CD14-positive monocyte (primary cell): ENCODE data around the gene NSF. TPM values are rescaled to one million over a fixed set of nuclear protein-coding genes. Genes with fewer than 3 reads are reported as not detected.

Source experiments
- DNase-seq, 3 donors: peaks; one replicate each; pipeline ENCODE4 v3.0.0-alpha.2; 2011 to 2022
- H2AFZ ChIP-seq: 2 replicates; pipeline ENCODE4 v1.6.0; 2012; ENCODE audit warnings: mild to moderate bottlenecking, low read depth, low read length, inconsistent platforms; ENCODE audit not compliant: insufficient read depth, poor library complexity, severe bottlenecking
- H3K27ac ChIP-seq, 2 donors: 1 replicate in 1 of 2; 2 replicates in 1 of 2; pipeline ENCODE4 v1.5.1; 2012 to 2013; ENCODE audit warnings: low read length in 2 of 2, control low read depth in 1 of 2, inconsistent platforms in 1 of 2, low read depth in 1 of 2, mild to moderate bottlenecking in 1 of 2
- H3K27me3 ChIP-seq, 2 donors: one replicate each; pipeline versions ENCODE4 v1.6.0 to v1.6.1; 2011 to 2013; ENCODE audit warnings: low read length in 2 of 2; ENCODE audit not compliant: control insufficient read depth in 2 of 2, insufficient read depth in 2 of 2
- H3K36me3 ChIP-seq, 2 donors: replicated peaks in 1 of 2; 1 replicate in 1 of 2; 2 replicates in 1 of 2; pipeline versions ENCODE4 v1.5.1 to v1.6.1; 2012 to 2013; ENCODE audit warnings: low read length in 2 of 2, control low read depth in 1 of 2, inconsistent platforms in 1 of 2, mild to moderate bottlenecking in 1 of 2; ENCODE audit not compliant: insufficient read depth in 2 of 2, control insufficient read depth in 1 of 2
- H3K4me1 ChIP-seq, 2 donors: 1 replicate in 1 of 2; 2 replicates in 1 of 2; pipeline versions ENCODE4 v1.5.1 to v1.6.1; 2012 to 2013; ENCODE audit warnings: low read length in 2 of 2, control low read depth in 1 of 2, inconsistent platforms in 1 of 2, mild to moderate bottlenecking in 1 of 2, moderate library complexity in 1 of 2; ENCODE audit not compliant: insufficient read depth in 2 of 2, control insufficient read depth in 1 of 2
- H3K4me2 ChIP-seq: replicated peaks from 2 replicates; pipeline ENCODE3; 2012; ENCODE audit warnings: low read length, moderate library complexity, mild to moderate bottlenecking; ENCODE audit not compliant: poor library complexity, severe bottlenecking; ENCODE audit errors: extremely low read depth
- H3K4me3 ChIP-seq, 3 experiments: fragments of 200-600 bp in 1 of 3; sonication (generic) in 1 of 3; replicated peaks in 1 of 3; 1 replicate in 2 of 3; 2 replicates in 1 of 3; pipeline ENCODE4 v1.5.1; 2011 to 2013; ENCODE audit warnings: low read length in 3 of 3, mild to moderate bottlenecking in 3 of 3, control low read depth in 2 of 3, low read depth in 2 of 3, inconsistent platforms in 1 of 3, moderate library complexity in 1 of 3
- H3K79me2 ChIP-seq: 2 replicates; pipeline ENCODE4 v1.6.0; 2012; ENCODE audit warnings: mild to moderate bottlenecking, control low read depth, inconsistent platforms, low read length, moderate library complexity; ENCODE audit not compliant: insufficient read depth
- H3K9ac ChIP-seq: 2 replicates; pipeline ENCODE4 v1.6.0; 2017; ENCODE audit warnings: low read length, mild to moderate bottlenecking; ENCODE audit not compliant: insufficient read depth, poor library complexity, severe bottlenecking
- H3K9me3 ChIP-seq, 2 donors: replicated peaks in 1 of 2; 1 replicate in 1 of 2; 2 replicates in 1 of 2; pipeline versions ENCODE4 v1.5.1 to v1.6.1; 2012 to 2013; ENCODE audit warnings: low read length in 2 of 2, control low read depth in 1 of 2; ENCODE audit not compliant: control insufficient read depth in 1 of 2, insufficient read depth in 1 of 2
- H4K20me1 ChIP-seq: 2 replicates; pipeline ENCODE4 v1.6.0; 2012; ENCODE audit warnings: mild to moderate bottlenecking, low read length, control low read depth, moderate library complexity; ENCODE audit not compliant: insufficient read depth
- H3K27ac Mint-ChIP-seq, 7 donors: one replicate each; pipeline ENCODE4 v1.8.0; 2020; ENCODE audit warnings: mild to moderate bottlenecking in 7 of 7, mixed read lengths in 7 of 7, moderate library complexity in 6 of 7, inconsistent platforms in 2 of 7
- H3K27me3 Mint-ChIP-seq, 3 donors: one replicate each; pipeline ENCODE4 v1.8.0; 2021 to 2022; ENCODE audit warnings: low read depth in 3 of 3, mild to moderate bottlenecking in 3 of 3, mixed read lengths in 3 of 3, moderate library complexity in 3 of 3, inconsistent platforms in 1 of 3
- H3K36me3 Mint-ChIP-seq, 2 donors: one replicate each; pipeline ENCODE4 v1.8.0; 2020; ENCODE audit warnings: mixed read lengths in 2 of 2, inconsistent platforms in 1 of 2, mild to moderate bottlenecking in 1 of 2
- H3K4me1 Mint-ChIP-seq: one replicate; pipeline ENCODE4 v1.8.0; 2020; ENCODE audit warnings: mild to moderate bottlenecking, mixed read lengths
- H3K4me3 Mint-ChIP-seq, 2 donors: one replicate each; pipeline ENCODE4 v1.8.0; 2020; ENCODE audit warnings: mild to moderate bottlenecking in 2 of 2, mixed read lengths in 2 of 2, moderate library complexity in 1 of 2
- H3K9me3 Mint-ChIP-seq, 7 donors: one replicate each; pipeline ENCODE4 v1.8.0; 2020 to 2022; ENCODE audit warnings: mixed read lengths in 7 of 7, mild to moderate bottlenecking in 6 of 7, moderate library complexity in 6 of 7, inconsistent platforms in 2 of 7
- WGBS: methylation state at CpG from one replicate; pipeline ENCODE4 v1.1.5; 2013; ENCODE audit warnings: missing lambda C conversion rate; ENCODE audit not compliant: insufficient coverage; 5-methylcytosine and 5-hydroxymethylcytosine counted together
- intact Hi-C, 2 donors: fragments of 100-400 bp; cut with micrococcal nuclease; formaldehyde crosslinking; loops; one replicate each; pipeline versions ENCODE4 v1.15.0 to v1.15.1; 2023
- polyA plus RNA-seq, 3 donors: library from polyadenylated mRNA; depleted of rRNA in 1 of 3; unstranded in 2 of 3; stranded (reverse) in 1 of 3; fragments of 300-500 nt in 2 of 3; fragments of >200 nt in 1 of 3; fragmentation: Illumina TruSeq in 2 of 3; gene quantifications; 1 replicate in 2 of 3; 2 replicates in 1 of 3; pipeline ENCODE4 v1.2.3, GENCODE V29; 2012 to 2021
- TF ChIP-seq, protein P1 (sequence below): fragments of 200-600 bp; IDR thresholded peaks from one replicate; pipeline ENCODE4 v1.8.0; 2022; ENCODE audit warnings: antibody characterized with exemption, mild to moderate bottlenecking

The NSF gene
- polyA plus RNA-seq, 3 donors, result 22.5 to 63.2 (median 58.0) TPM

DNA sequence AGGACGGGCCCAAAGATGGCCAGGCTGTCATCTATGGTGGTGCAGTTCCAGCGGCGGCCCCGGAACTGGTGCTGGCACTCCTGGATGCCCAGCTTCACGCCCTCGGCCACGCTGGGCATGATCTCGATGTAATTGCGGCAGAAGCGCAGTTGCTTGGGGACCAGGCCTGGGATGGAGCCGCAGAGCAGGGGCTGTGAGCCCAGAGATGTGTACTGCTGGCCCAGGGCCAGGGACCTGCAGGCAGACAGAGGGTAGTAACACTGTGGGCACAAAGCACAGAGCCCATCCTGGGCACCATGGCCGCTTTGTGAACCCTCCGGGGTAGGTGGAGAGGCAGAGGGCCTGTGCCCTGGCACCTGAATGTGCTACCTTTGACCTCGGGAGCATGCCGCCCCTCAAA lies 183.2 kb downstream of the NSF start:
- no peaks in the 10 kb centered on the region for H4K20me1 ChIP-seq
- H3K27me3 Mint-ChIP-seq, result peaks cover 64 to 80% (median 71%) of the 10 kb centered on the region in 3 donors
- H2AFZ ChIP-seq, result no peak overlapping the region
- H3K27ac ChIP-seq, result no peak overlapping the region
- H3K9me3 Mint-ChIP-seq, result peaks cover 0 to 12% (median 7%) of the 10 kb centered on the region in 7 donors
- no peak for DNase-seq
- H3K4me3 ChIP-seq, result no peak overlapping the region
- H3K9ac ChIP-seq, result no peak overlapping the region
- intact Hi-C loops, result no loop called here
- H3K27ac Mint-ChIP-seq, result no peak overlapping the region
- H3K4me1 Mint-ChIP-seq, result peaks cover 19% of the 10 kb centered on the region
- H3K36me3 ChIP-seq, result no peaks in the 10 kb centered on the region
- H3K4me3 Mint-ChIP-seq, result peak overlapping the region in 1 of 2 donors; percentile 53
- peaks cover 29 to 60% of the 10 kb centered on the region in 2 donors for H3K27me3 ChIP-seq
- H3K4me1 ChIP-seq, result peaks cover 16 to 22% of the 10 kb centered on the region in 2 donors
- H3K4me2 ChIP-seq, result no peak overlapping the region
- no peaks in the 10 kb centered on the region for H3K36me3 Mint-ChIP-seq
- H3K79me2 ChIP-seq, result no peaks in the 10 kb centered on the region
- peaks cover 0 to 16% of the 10 kb centered on the region in 2 donors for H3K9me3 ChIP-seq
- 81% methylated on average over 15 of the region's 15 CpGs for WGBS
- TF ChIP-seq, protein P1, sequence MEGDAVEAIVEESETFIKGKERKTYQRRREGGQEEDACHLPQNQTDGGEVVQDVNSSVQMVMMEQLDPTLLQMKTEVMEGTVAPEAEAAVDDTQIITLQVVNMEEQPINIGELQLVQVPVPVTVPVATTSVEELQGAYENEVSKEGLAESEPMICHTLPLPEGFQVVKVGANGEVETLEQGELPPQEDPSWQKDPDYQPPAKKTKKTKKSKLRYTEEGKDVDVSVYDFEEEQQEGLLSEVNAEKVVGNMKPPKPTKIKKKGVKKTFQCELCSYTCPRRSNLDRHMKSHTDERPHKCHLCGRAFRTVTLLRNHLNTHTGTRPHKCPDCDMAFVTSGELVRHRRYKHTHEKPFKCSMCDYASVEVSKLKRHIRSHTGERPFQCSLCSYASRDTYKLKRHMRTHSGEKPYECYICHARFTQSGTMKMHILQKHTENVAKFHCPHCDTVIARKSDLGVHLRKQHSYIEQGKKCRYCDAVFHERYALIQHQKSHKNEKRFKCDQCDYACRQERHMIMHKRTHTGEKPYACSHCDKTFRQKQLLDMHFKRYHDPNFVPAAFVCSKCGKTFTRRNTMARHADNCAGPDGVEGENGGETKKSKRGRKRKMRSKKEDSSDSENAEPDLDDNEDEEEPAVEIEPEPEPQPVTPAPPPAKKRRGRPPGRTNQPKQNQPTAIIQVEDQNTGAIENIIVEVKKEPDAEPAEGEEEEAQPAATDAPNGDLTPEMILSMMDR, result no peak

GRCh38 chr17:46774108-46774737 lies 183.8 kb downstream of the NSF start:
- Histone ChIP-seq H4K20me1 (no peaks in the 10 kb centered on the region), H3K9me3 (peaks cover 0 to 15% of the 10 kb centered on the region in 2 donors), H3K36me3 (no peaks in the 10 kb centered on the region), H3K79me2 (no peaks in the 10 kb centered on the region), H3K4me2 (no peak overlapping the region), H3K27ac (no peak overlapping the region), H3K4me1 (peaks cover 16 to 22% of the 10 kb centered on the region in 2 donors), H3K9ac (no peak overlapping the region), H2AFZ (no peak overlapping the region), H3K27me3 (peaks cover 28 to 55% of the 10 kb centered on the region in 2 donors), H3K4me3 (no peak overlapping the region)
- no peak for DNase-seq
- intact Hi-C loops, result no loop called here
- TF ChIP-seq, protein P1, result no peak
- Mint-ChIP-seq H3K4me3 (peak overlapping the region in 1 of 2 donors; percentile 53), H3K27me3 (peaks cover 59 to 78% (median 67%) of the 10 kb centered on the region in 3 donors), H3K4me1 (peaks cover 19% of the 10 kb centered on the region), H3K36me3 (no peaks in the 10 kb centered on the region), H3K9me3 (peaks cover 0 to 10% (median 7%) of the 10 kb centered on the region in 7 donors), H3K27ac (no peak overlapping the region)
- 97% methylated on average over 9 of the region's 10 CpGs for WGBS
